GM12864 (cell line): Measurements from ENCODE around the gene MSI2.

Experiments used
- DNase-seq: peaks from one replicate; pipeline ENCODE4 v3.0.0-alpha.2; 2011; ENCODE audit warnings: low read depth
- H3K4me3 ChIP-seq: 2 replicates; pipeline ENCODE4 v1.5.1; 2011; ENCODE audit warnings: mild to moderate bottlenecking, low read depth, low read length, control low read depth
- CTCF ChIP-seq: IDR thresholded peaks from 2 replicates; pipeline ENCODE4 v1.5.1; 2011; ENCODE audit warnings: low read depth, mild to moderate bottlenecking, moderate library complexity, low read length, control low read depth, inconsistent platforms; ENCODE audit errors: missing control alignments

MSI2 gene

GRCh38 chr17:57531078-57531477 lies 274.8 kb downstream of the MSI2 start:
- TF ChIP-seq CTCF: no peak
- no peak overlapping the region for H3K4me3 ChIP-seq
- no peak for DNase-seq

GRCh38 chr17:57531648-57532504 lies 275.6 kb downstream of the MSI2 start:
- no peak for TF ChIP-seq CTCF
- DNase-seq: no peak
- H3K4me3 ChIP-seq: no peak overlapping the region

- no peak for TF ChIP-seq CTCF
- no peak overlapping the region for H3K4me3 ChIP-seq
- DNase-seq: no peak
Observed at GRCh38 chr17:57532556-57532955, 276.2 kb downstream of the MSI2 start.

- H3K4me3 ChIP-seq: no peak overlapping the region
- TF ChIP-seq CTCF: no peak
- DNase-seq: no peak
Observed at GRCh38 chr17:57532966-57533365, 276.6 kb downstream of the MSI2 start.

GRCh38 chr17:57533684-57534305 lies 277.5 kb downstream of the MSI2 start:
- H3K4me3 ChIP-seq: no peak overlapping the region
- DNase-seq: no peak
- no peak for TF ChIP-seq CTCF

- no peak for TF ChIP-seq CTCF
- no peak overlapping the region for H3K4me3 ChIP-seq
- DNase-seq: no peak
Observed at GRCh38 chr17:57534863-57535248, 278.5 kb downstream of the MSI2 start.
